Fibroblast of lung (primary cell): ENCODE data around the gene IGF2R.

Source experiments
- EZH2 ChIP-seq: IDR thresholded peaks from 2 replicates; pipeline ENCODE4 v1.5.1; 2012; ENCODE audit warnings: low read length, control low read depth, mild to moderate bottlenecking; ENCODE audit errors: missing control alignments
- TF ChIP-seq, protein P1 (sequence below), 2 donors: IDR thresholded peaks in 1 of 2; conservative IDR thresholded peaks in 1 of 2; 1 replicate in 1 of 2; 2 replicates in 1 of 2; pipeline ENCODE4 v1.5.1; 2011 to 2012; ENCODE audit warnings: low read length in 2 of 2, control low read depth in 1 of 2, inconsistent platforms in 1 of 2, low read depth in 1 of 2, mild to moderate bottlenecking in 1 of 2

- TF ChIP-seq, protein P1, sequence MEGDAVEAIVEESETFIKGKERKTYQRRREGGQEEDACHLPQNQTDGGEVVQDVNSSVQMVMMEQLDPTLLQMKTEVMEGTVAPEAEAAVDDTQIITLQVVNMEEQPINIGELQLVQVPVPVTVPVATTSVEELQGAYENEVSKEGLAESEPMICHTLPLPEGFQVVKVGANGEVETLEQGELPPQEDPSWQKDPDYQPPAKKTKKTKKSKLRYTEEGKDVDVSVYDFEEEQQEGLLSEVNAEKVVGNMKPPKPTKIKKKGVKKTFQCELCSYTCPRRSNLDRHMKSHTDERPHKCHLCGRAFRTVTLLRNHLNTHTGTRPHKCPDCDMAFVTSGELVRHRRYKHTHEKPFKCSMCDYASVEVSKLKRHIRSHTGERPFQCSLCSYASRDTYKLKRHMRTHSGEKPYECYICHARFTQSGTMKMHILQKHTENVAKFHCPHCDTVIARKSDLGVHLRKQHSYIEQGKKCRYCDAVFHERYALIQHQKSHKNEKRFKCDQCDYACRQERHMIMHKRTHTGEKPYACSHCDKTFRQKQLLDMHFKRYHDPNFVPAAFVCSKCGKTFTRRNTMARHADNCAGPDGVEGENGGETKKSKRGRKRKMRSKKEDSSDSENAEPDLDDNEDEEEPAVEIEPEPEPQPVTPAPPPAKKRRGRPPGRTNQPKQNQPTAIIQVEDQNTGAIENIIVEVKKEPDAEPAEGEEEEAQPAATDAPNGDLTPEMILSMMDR (conservative IDR thresholded peaks at IDR 0.05 in 1 of 2, IDR thresholded peaks at IDR 0.05 in 1 of 2; ENCODE audit: low read depth in 1 of 2, low read length in 2 of 2), result no peak
- TF ChIP-seq EZH2, result no peak
Observed at GRCh38 chr6:159997498-159998101, 28.7 kb downstream of the IGF2R start.
